Body of pancreas (tissue), 4 donors: ENCODE results near the gene DHRS7B.

Source experiments
- POLR2A ChIP-seq, 3 donors: fragments of 450-650 bp; IDR thresholded peaks; one replicate each; pipeline ENCODE4 v1.6.1; 2016; ENCODE audit warnings: antibody characterized with exemption in 3 of 3, mild to moderate bottlenecking in 2 of 3
- TF ChIP-seq, protein P1 (sequence below), 7 experiments: fragments of 450-650 bp in 4 of 7; fragments of 200-600 bp in 3 of 7; sonication (generic) in 3 of 7; IDR thresholded peaks; one replicate each; pipeline ENCODE4 v1.5.1; 2016 to 2019; ENCODE audit warnings: antibody characterized with exemption in 7 of 7

DNA sequence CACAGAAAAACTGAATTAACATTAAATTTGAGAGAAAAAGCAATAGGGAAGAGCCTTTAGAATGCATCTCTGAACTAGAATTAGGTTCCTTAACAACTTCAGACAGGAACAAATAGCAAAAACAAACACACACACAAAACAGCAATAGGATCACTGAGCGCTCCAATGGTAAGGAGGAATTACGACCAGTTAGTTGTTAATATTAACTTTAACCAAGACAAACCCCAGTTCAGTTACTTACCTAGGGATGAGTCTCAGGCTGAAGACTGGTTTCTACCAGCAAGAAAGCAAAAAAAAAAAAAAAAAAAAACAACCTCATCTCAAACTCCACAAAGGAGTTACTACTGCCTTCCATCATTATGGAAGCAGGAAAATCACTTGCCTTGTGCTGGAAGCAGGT lies 14.6 kb downstream of the DHRS7B start:
- TF ChIP-seq, protein P1, sequence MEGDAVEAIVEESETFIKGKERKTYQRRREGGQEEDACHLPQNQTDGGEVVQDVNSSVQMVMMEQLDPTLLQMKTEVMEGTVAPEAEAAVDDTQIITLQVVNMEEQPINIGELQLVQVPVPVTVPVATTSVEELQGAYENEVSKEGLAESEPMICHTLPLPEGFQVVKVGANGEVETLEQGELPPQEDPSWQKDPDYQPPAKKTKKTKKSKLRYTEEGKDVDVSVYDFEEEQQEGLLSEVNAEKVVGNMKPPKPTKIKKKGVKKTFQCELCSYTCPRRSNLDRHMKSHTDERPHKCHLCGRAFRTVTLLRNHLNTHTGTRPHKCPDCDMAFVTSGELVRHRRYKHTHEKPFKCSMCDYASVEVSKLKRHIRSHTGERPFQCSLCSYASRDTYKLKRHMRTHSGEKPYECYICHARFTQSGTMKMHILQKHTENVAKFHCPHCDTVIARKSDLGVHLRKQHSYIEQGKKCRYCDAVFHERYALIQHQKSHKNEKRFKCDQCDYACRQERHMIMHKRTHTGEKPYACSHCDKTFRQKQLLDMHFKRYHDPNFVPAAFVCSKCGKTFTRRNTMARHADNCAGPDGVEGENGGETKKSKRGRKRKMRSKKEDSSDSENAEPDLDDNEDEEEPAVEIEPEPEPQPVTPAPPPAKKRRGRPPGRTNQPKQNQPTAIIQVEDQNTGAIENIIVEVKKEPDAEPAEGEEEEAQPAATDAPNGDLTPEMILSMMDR (IDR thresholded peaks at IDR 0.05): no peak
- TF ChIP-seq POLR2A (IDR thresholded peaks at IDR 0.05): no peak
